IMR-90 (cell line): Measurements from ENCODE around the gene PROCR.

Experiments used
- BHLHE40 ChIP-seq: fragments of 150-350 bp; IDR thresholded peaks from 2 replicates; pipeline ENCODE4 v1.6.1; 2016; ENCODE audit warnings: mild to moderate bottlenecking, low read depth, low read length
- CEBPB ChIP-seq: IDR thresholded peaks from 2 replicates; pipeline ENCODE4 v1.6.1; 2012; ENCODE audit warnings: low read depth, low read length, improper control_type of control experiment
- ELK1 ChIP-seq: fragments of 150-350 bp; IDR thresholded peaks from 2 replicates; pipeline ENCODE4 v1.6.1; 2016; ENCODE audit warnings: low read depth, mild to moderate bottlenecking, low read length, moderate library complexity, borderline replicate concordance
- FOS ChIP-seq: fragments of 150-350 bp; IDR thresholded peaks from 2 replicates; pipeline ENCODE4 v1.6.1; 2016; ENCODE audit warnings: low read depth, low read length
- MAZ ChIP-seq: IDR thresholded peaks from 2 replicates; pipeline ENCODE4 v1.6.1; 2012; ENCODE audit warnings: low read depth, mild to moderate bottlenecking, low read length, improper control_type of control experiment, moderate library complexity, borderline replicate concordance
- MXI1 ChIP-seq: IDR thresholded peaks from 2 replicates; pipeline ENCODE4 v1.6.1; 2012; ENCODE audit warnings: low read depth, mild to moderate bottlenecking, low read length, moderate library complexity, borderline replicate concordance
- NFE2L2 ChIP-seq: fragments of 150-350 bp; IDR thresholded peaks from 2 replicates; pipeline ENCODE4 v1.6.1; 2016; ENCODE audit warnings: low read depth, mild to moderate bottlenecking, low read length
- POLR2A ChIP-seq: IDR thresholded peaks from 2 replicates; pipeline ENCODE4 v1.6.1; 2012; ENCODE audit warnings: mild to moderate bottlenecking, low read depth, low read length
- RAD21 ChIP-seq: IDR thresholded peaks from 2 replicates; pipeline ENCODE4 v1.6.1; 2012; ENCODE audit warnings: low read length, improper control_type of control experiment
- RFX5 ChIP-seq: IDR thresholded peaks from 2 replicates; pipeline ENCODE4 v1.8.0; 2012; ENCODE audit warnings: low read depth, mild to moderate bottlenecking, low read length, moderate library complexity
- TF ChIP-seq, protein P1 (sequence below): conservative IDR thresholded peaks from 2 replicates; pipeline ENCODE4 v1.5.1; 2012; ENCODE audit warnings: mild to moderate bottlenecking, low read depth, low read length, improper control_type of control experiment

DNA sequence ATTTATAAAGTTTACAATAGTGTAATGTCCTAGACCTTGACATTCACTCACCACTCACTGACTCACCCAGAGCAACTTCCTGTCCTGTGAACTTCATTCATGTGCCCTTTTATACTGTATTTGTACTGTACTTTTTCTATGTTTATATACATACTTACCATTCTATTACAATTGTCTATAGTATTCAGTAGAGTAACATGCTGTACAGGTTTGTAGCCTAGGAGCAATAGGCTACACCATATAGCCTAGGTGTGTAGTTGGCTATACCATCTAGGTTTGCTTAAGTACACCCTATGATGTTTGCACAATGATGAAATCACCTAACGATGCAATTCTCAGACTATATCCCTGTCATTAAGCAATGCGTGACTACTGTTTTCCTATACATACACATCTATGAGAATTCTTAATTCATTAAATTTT lies 42.2 kb upstream of the PROCR start:
- TF ChIP-seq MAZ (no peak), RAD21 (no peak), RFX5 (no peak), CEBPB (peak; percentile 75), POLR2A (no peak), MXI1 (no peak), FOS (no peak), BHLHE40 (no peak), NFE2L2 (no peak), ELK1 (no peak)
- TF ChIP-seq, protein P1, sequence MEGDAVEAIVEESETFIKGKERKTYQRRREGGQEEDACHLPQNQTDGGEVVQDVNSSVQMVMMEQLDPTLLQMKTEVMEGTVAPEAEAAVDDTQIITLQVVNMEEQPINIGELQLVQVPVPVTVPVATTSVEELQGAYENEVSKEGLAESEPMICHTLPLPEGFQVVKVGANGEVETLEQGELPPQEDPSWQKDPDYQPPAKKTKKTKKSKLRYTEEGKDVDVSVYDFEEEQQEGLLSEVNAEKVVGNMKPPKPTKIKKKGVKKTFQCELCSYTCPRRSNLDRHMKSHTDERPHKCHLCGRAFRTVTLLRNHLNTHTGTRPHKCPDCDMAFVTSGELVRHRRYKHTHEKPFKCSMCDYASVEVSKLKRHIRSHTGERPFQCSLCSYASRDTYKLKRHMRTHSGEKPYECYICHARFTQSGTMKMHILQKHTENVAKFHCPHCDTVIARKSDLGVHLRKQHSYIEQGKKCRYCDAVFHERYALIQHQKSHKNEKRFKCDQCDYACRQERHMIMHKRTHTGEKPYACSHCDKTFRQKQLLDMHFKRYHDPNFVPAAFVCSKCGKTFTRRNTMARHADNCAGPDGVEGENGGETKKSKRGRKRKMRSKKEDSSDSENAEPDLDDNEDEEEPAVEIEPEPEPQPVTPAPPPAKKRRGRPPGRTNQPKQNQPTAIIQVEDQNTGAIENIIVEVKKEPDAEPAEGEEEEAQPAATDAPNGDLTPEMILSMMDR = no peak
